ENCODE measurements around the gene PDCD1. TPM values are rescaled to one million over a fixed set of nuclear protein-coding genes. Genes with fewer than 3 reads are reported as not detected.
A peak's percentile ranks its signal among the peaks of the same experiment; 100 is the strongest.

PDCD1 gene
- total and polyA plus RNA-seq, 2 experiments from 2014 or later = not detected

- Histone ChIP-seq H3F3A (ENCODE audit: insufficient read depth) (no peaks in the 10 kb centered on the region), H3K36me3 (ENCODE audit: low read depth) (no peaks in the 10 kb centered on the region), H3K9me3 (ENCODE audit: low read depth) (no peaks in the 10 kb centered on the region), H3K4me2 (ENCODE audit: unreplicated experiment) (no peak overlapping the region), H3K4me1 (ENCODE audit: insufficient read depth) (peaks cover 8% of the 10 kb centered on the region), H2AFZ (no peak overlapping the region), H3K9me2 (ENCODE audit: insufficient read depth) (no peaks in the 10 kb centered on the region), H3K27ac (no peak overlapping the region), H4K20me1 (ENCODE audit: insufficient read depth) (no peaks in the 10 kb centered on the region), H3K79me2 (ENCODE audit: insufficient read depth) (no peaks in the 10 kb centered on the region), H3K9ac (no peak overlapping the region), H3K4me3 (no peak overlapping the region), H3K27me3 (replicated peaks; ENCODE audit: insufficient read depth) (peaks cover 6% of the 10 kb centered on the region; the same call in 1 of the 2 replicates)
- in situ Hi-C loops (cut with MboI) = no loop called here
- peak; percentile 56 for DNase-seq
- no peak for TF ChIP-seq EZH2phosphoT487 (IDR thresholded peaks at IDR 0.05; ENCODE audit: insufficient read depth, low read depth)
- no peak for TF ChIP-seq EZH2 (IDR thresholded peaks at IDR 0.05; ENCODE audit: insufficient read depth, poor library complexity, severe bottlenecking)
- 18 to 30% methylated on average over 13 to 24 of the region's 26 CpGs for WGBS, 2 experiments (ENCODE audit: low coverage in 1 of 2, low lambda C conversion rate in 2 of 2, missing lambda C conversion rate in 2 of 2)
Measured at GRCh38 chr2:241895712-241896641, 37.3 kb upstream of the PDCD1 start.

GRCh38 chr2:241895427-241895711 lies 36.7 kb upstream of the PDCD1 start:
- TF ChIP-seq EZH2 (IDR thresholded peaks at IDR 0.05; ENCODE audit: insufficient read depth, poor library complexity, severe bottlenecking) = no peak
- Histone ChIP-seq H3K9me3 (ENCODE audit: low read depth) (no peaks in the 10 kb centered on the region), H3K4me1 (ENCODE audit: insufficient read depth) (peaks cover 8% of the 10 kb centered on the region), H3K9ac (no peak overlapping the region), H4K20me1 (ENCODE audit: insufficient read depth) (no peaks in the 10 kb centered on the region), H2AFZ (no peak overlapping the region), H3K27me3 (replicated peaks; ENCODE audit: insufficient read depth) (peaks cover 6% of the 10 kb centered on the region; the same call in 1 of the 2 replicates), H3K4me3 (no peak overlapping the region), H3F3A (ENCODE audit: insufficient read depth) (no peaks in the 10 kb centered on the region), H3K36me3 (ENCODE audit: low read depth) (no peaks in the 10 kb centered on the region), H3K9me2 (ENCODE audit: insufficient read depth) (no peaks in the 10 kb centered on the region), H3K79me2 (ENCODE audit: insufficient read depth) (no peaks in the 10 kb centered on the region), H3K4me2 (ENCODE audit: unreplicated experiment) (no peak overlapping the region), H3K27ac (no peak overlapping the region)
- 81 to 84% methylated on average over 11 of the region's 11 CpGs for WGBS, 2 experiments (ENCODE audit: low coverage in 1 of 2, low lambda C conversion rate in 2 of 2, missing lambda C conversion rate in 2 of 2)
- DNase-seq = no peak
- in situ Hi-C loops (cut with MboI) = no loop called here

- DNase-seq = no peak
- H3K4me1 ChIP-seq (ENCODE audit: insufficient read depth) = peaks cover 8% of the 10 kb centered on the region
Measured at GRCh38 chr2:241894681-241895426, 36.2 kb upstream of the PDCD1 start.

GRCh38 chr2:241894056-241894641 lies 35.5 kb upstream of the PDCD1 start:
- Histone ChIP-seq H3K36me3 (ENCODE audit: low read depth) (no peaks in the 10 kb centered on the region), H3K4me1 (ENCODE audit: insufficient read depth) (peaks cover 8% of the 10 kb centered on the region), H3K9me3 (ENCODE audit: low read depth) (no peaks in the 10 kb centered on the region), H3K27ac (no peak overlapping the region), H3K4me3 (no peak overlapping the region), H3K79me2 (ENCODE audit: insufficient read depth) (no peaks in the 10 kb centered on the region), H3F3A (ENCODE audit: insufficient read depth) (no peaks in the 10 kb centered on the region), H2AFZ (no peak overlapping the region), H3K27me3 (replicated peaks; ENCODE audit: insufficient read depth) (0 out of 2 replicates have a peak, but pooled peaks cover 9% of the 10 kb centered on the region), H4K20me1 (ENCODE audit: insufficient read depth) (no peaks in the 10 kb centered on the region), H3K9ac (no peak overlapping the region), H3K4me2 (ENCODE audit: unreplicated experiment) (no peak overlapping the region), H3K9me2 (ENCODE audit: insufficient read depth) (no peaks in the 10 kb centered on the region)
- no peak for DNase-seq
- no peak for TF ChIP-seq EZH2 (IDR thresholded peaks at IDR 0.05; ENCODE audit: insufficient read depth, poor library complexity, severe bottlenecking)
- no peak for TF ChIP-seq EZH2phosphoT487 (IDR thresholded peaks at IDR 0.05; ENCODE audit: insufficient read depth, low read depth)
- in situ Hi-C loops (cut with MboI) = no loop called here
- 76 to 77% methylated on average over 19 of the region's 23 CpGs for WGBS, 2 experiments (ENCODE audit: low coverage in 1 of 2, low lambda C conversion rate in 2 of 2, missing lambda C conversion rate in 2 of 2)

More at GRCh38 chr2:241894681-241895426, 36.2 kb upstream of the PDCD1 start:
- Histone ChIP-seq H2AFZ (no peak overlapping the region), H3K9me2 (ENCODE audit: insufficient read depth) (no peaks in the 10 kb centered on the region), H3K9ac (no peak overlapping the region), H3K27me3 (replicated peaks; ENCODE audit: insufficient read depth) (peaks cover 6% of the 10 kb centered on the region; the same call in 1 of the 2 replicates), H4K20me1 (ENCODE audit: insufficient read depth) (no peaks in the 10 kb centered on the region), H3K79me2 (ENCODE audit: insufficient read depth) (no peaks in the 10 kb centered on the region), H3K27ac (no peak overlapping the region), H3K4me3 (no peak overlapping the region), H3K4me2 (ENCODE audit: unreplicated experiment) (no peak overlapping the region), H3K9me3 (ENCODE audit: low read depth) (no peaks in the 10 kb centered on the region), H3K36me3 (ENCODE audit: low read depth) (no peaks in the 10 kb centered on the region), H3F3A (ENCODE audit: insufficient read depth) (no peaks in the 10 kb centered on the region)
- TF ChIP-seq EZH2 (IDR thresholded peaks at IDR 0.05; ENCODE audit: insufficient read depth, poor library complexity, severe bottlenecking) = no peak
- no peak for TF ChIP-seq EZH2phosphoT487 (IDR thresholded peaks at IDR 0.05; ENCODE audit: insufficient read depth, low read depth)
- in situ Hi-C loops (cut with MboI) = no loop called here
- 70 to 76% methylated on average over 18 to 27 of the region's 28 CpGs for WGBS, 2 experiments (ENCODE audit: low coverage in 1 of 2, low lambda C conversion rate in 2 of 2, missing lambda C conversion rate in 2 of 2)
